ENCODE results near the gene TLE2.
"Not testable (repeated sequence)": the region's sequence is repeated elsewhere in the genome, so short reads cannot be mapped to it uniquely, and the experiment has no call there.

The TLE2 gene

GRCh38 chr19:3056417-3057088 is 27.5 kb upstream of the TLE2 start:
- DNase-seq (ENCODE audit: low read depth, low spot score): peak; percentile 58

GRCh38 chr19:3055741-3056416 is 26.8 kb upstream of the TLE2 start:
- peak; percentile 70 for DNase-seq (ENCODE audit: low read depth, low spot score)

- no peak for DNase-seq (ENCODE audit: low read depth, low spot score)
These were observed 26.1 kb upstream of the TLE2 start for GRCh38 chr19:3054972-3055740.

- DNase-seq (ENCODE audit: low read depth, low spot score): no peak
These were observed 25.3 kb upstream of the TLE2 start for GRCh38 chr19:3054265-3054971.

GRCh38 chr19:3053780-3054179 is 24.7 kb upstream of the TLE2 start:
- no peak for DNase-seq (ENCODE audit: low read depth, low spot score)

- no peak for DNase-seq (ENCODE audit: low read depth, low spot score)
These were observed 24.1 kb upstream of the TLE2 start for GRCh38 chr19:3053218-3053621.

- not testable (repeated sequence) for DNase-seq (ENCODE audit: low read depth, low spot score)
These were observed 20.9 kb upstream of the TLE2 start for GRCh38 chr19:3050016-3050415.

GRCh38 chr19:3049089-3049488 is 20.0 kb upstream of the TLE2 start:
- no peak for DNase-seq (ENCODE audit: low read depth, low spot score)

- no peak for DNase-seq (ENCODE audit: low read depth, low spot score)
These were observed 19.1 kb upstream of the TLE2 start for GRCh38 chr19:3048190-3048533.

- DNase-seq (ENCODE audit: low read depth, low spot score): peak; percentile 86
These were observed 18.6 kb upstream of the TLE2 start for GRCh38 chr19:3047496-3048189.

GRCh38 chr19:3046698-3047495 is 17.8 kb upstream of the TLE2 start:
- no peak for DNase-seq (ENCODE audit: low read depth, low spot score)

GRCh38 chr19:3045885-3046697 is 17.0 kb upstream of the TLE2 start:
- DNase-seq (ENCODE audit: low read depth, low spot score): peak; percentile 50

GRCh38 chr19:3045191-3045590 is 16.1 kb upstream of the TLE2 start:
- DNase-seq (ENCODE audit: low read depth, low spot score): no peak

- no peak for DNase-seq (ENCODE audit: low read depth, low spot score)
These were observed 13.7 kb upstream of the TLE2 start for GRCh38 chr19:3042621-3043267.

GRCh38 chr19:3041761-3042620 is 12.9 kb upstream of the TLE2 start:
- no peak for DNase-seq (ENCODE audit: low read depth, low spot score)

GRCh38 chr19:3041327-3041726 is 12.2 kb upstream of the TLE2 start:
- no peak for DNase-seq (ENCODE audit: low read depth, low spot score)

GRCh38 chr19:3039641-3040077 is 10.6 kb upstream of the TLE2 start:
- DNase-seq (ENCODE audit: low read depth, low spot score): peak; percentile 26

- no peak for DNase-seq (ENCODE audit: low read depth, low spot score)
These were observed 10.0 kb upstream of the TLE2 start for GRCh38 chr19:3039125-3039524.

Data from ELF-1 (cell line).